Neutrophil (primary cell): ENCODE data around the gene CCNL2.
"Not testable (repeated sequence)": the region's sequence is repeated elsewhere in the genome, so short reads cannot be mapped to it uniquely, and the experiment has no call there.

Experiments used
- H3K27ac ChIP-seq: fragments of 200-600 bp; sonication (generic); 2 replicates; pipeline ENCODE4 v1.5.1; 2016; ENCODE audit warnings: mild to moderate bottlenecking, moderate library complexity
- H3K27me3 ChIP-seq: fragments of 200-600 bp; sonication (generic); 2 replicates; pipeline ENCODE4 v1.6.0; 2016; ENCODE audit warnings: mild to moderate bottlenecking
- H3K36me3 ChIP-seq: fragments of 200-600 bp; sonication (generic); 2 replicates; pipeline ENCODE4 v1.5.1; 2017
- H3K4me1 ChIP-seq, 2 experiments: fragments of 200-600 bp in 1 of 2; sonication (generic) in 1 of 2; 1 replicate in 1 of 2; 2 replicates in 1 of 2; pipeline versions ENCODE4 v1.5.1 to v1.6.1; 2013 to 2016; ENCODE audit warnings: low read depth in 1 of 2, low read length in 1 of 2, mild to moderate bottlenecking in 1 of 2, moderate library complexity in 1 of 2; ENCODE audit not compliant: control insufficient read depth in 1 of 2, insufficient read depth in 1 of 2
- H3K4me3 ChIP-seq, 2 experiments: fragments of 200-600 bp in 1 of 2; sonication (generic) in 1 of 2; 1 replicate in 1 of 2; 2 replicates in 1 of 2; pipeline ENCODE4 v1.5.1; 2013 to 2016; ENCODE audit warnings: low read depth in 1 of 2, low read length in 1 of 2, mild to moderate bottlenecking in 1 of 2, moderate library complexity in 1 of 2
- H3K9me3 ChIP-seq: fragments of 200-600 bp; sonication (generic); 2 replicates; pipeline ENCODE4 v1.5.1; 2016
- CTCF ChIP-seq: fragments of 200-600 bp; sonication (generic); IDR thresholded peaks from 2 replicates; pipeline ENCODE4 v1.5.1; 2016; ENCODE audit warnings: antibody characterized with exemption

The CCNL2 gene

DNA sequence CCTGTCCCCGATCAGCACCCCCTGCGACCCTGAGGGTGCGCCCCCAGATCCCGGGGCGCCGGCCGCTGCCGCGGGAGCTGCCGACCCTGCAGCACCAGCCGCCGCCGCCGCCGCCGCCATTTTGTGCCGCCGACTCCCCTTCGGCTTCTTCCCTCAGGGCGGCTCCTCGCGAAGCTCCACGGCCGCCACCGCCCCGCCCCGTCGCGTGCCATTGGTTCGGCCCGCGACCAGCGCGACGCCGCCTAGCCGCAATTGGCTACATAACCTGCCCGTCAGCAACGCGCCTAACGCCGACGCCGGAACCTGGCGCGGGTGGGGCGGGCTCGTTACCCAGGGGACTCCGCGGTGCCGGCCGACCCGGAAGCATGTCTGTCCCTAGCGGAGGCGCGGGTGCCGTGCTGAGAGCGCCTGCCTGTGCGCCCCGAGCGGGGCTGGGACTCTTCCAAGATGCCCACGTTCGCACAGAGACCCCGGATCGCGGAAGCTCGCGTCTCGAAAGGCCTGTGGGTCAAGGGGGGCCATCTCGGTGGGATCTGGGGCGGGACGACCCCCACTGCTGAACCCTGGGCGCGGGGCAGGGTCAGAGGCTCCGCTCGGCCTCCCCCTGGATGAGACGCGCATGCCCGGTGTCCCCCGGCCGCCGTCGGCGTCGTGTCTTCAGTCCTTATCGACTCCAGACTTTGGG, at the start of gene CCNL2:
Gene CCNL2 (minus strand): TSS at position 149 of the 685 bp plus-strand sequence. CDS start 29 bp downstream, at position 120.
- Histone ChIP-seq H3K4me3 (peak within 1 kb of the TSS; percentile 79 to 80), H3K27me3 (no peaks in the 10 kb centered on the region), H3K36me3 (peaks cover 66% of the 10 kb centered on the region), H3K4me1 (peaks cover 28 to 30% of the 10 kb centered on the region in 2 experiments), H3K27ac (peak within 1 kb of the TSS; percentile 89), H3K9me3 (no peaks in the 10 kb centered on the region)
- peak; percentile 89 for TF ChIP-seq CTCF

DNA sequence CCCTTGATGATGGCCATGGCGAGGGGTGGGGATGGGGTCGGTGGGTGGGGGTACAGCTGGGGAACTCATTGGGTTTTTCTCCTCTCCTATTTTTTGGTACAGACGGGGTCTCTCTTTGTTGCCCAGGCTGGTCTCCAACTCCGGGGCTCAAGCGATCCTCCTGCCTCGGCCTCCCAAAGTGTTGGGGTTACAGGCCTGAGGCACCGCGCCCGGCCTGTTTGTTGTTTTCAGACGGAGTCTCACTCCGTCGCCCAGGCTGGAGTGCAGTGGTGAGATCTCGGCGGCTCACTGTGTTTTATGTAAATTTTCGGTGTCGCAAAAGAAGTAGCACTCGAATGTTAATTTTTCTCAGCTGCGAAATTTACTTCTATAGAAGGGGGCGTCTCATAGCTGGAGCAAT, 47.5 kb upstream of the CCNL2 start:
- H3K9me3 ChIP-seq, H3K36me3 ChIP-seq: not testable (repeated sequence)

DNA sequence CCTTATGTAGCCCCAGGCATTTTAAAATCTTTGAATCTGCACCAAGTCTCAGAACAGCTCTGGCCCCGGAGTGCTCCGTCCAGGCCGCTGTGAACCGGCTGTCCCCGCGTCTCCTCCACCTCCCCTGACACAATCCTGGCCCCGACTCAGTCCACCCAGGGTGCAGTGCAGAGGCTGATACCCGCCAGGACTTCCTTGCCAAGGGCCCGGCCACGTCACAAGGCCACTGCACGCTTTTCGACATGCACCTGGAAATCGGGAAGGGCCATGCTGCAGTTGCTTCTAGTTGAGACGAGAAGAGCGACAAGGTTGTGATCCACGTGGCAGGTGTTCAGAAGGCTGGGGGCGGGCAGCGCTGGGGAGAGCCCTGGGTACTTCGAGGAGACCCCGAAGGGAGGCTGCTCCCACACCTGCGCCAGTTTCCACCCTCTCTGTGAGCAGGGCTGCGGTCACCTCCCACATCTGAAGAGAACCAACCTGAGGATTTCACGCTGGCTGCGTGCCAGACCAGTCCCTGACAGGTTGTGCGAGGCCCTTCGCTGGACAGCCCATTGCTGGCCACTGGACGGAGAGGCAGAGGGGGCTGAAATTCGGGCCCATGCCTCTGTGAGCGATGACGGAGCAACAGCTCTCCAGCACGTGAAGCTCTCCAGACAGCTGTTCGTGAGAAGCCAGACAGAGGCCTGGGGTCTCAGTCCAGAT, 43.1 kb upstream of the CCNL2 start:
- no peak for TF ChIP-seq CTCF
- H3K4me1 ChIP-seq = no peaks in the 10 kb centered on the region
- no peaks in the 10 kb centered on the region for H3K9me3 ChIP-seq
- H3K4me3 ChIP-seq = no peak overlapping the region
- no peak overlapping the region for H3K27ac ChIP-seq
- H3K36me3 ChIP-seq = no peaks in the 10 kb centered on the region
- peaks cover 22% of the 10 kb centered on the region for H3K27me3 ChIP-seq

More for the DNA sequence above, 47.5 kb upstream of the CCNL2 start:
- not testable (repeated sequence) for H3K4me3 ChIP-seq, H3K27ac ChIP-seq, H3K4me1 ChIP-seq, H3K27me3 ChIP-seq

- H3K27ac ChIP-seq = no peak overlapping the region
- H3K36me3 ChIP-seq = no peaks in the 10 kb centered on the region
- no peak overlapping the region for H3K4me3 ChIP-seq
- peaks cover 2% of the 10 kb centered on the region in 2 experiments for H3K4me1 ChIP-seq
- peaks cover 32% of the 10 kb centered on the region for H3K27me3 ChIP-seq
- peak; percentile 66 for TF ChIP-seq CTCF
- H3K9me3 ChIP-seq = no peaks in the 10 kb centered on the region
Measured at GRCh38 chr1:1441002-1441888, 42.1 kb upstream of the CCNL2 start.

DNA sequence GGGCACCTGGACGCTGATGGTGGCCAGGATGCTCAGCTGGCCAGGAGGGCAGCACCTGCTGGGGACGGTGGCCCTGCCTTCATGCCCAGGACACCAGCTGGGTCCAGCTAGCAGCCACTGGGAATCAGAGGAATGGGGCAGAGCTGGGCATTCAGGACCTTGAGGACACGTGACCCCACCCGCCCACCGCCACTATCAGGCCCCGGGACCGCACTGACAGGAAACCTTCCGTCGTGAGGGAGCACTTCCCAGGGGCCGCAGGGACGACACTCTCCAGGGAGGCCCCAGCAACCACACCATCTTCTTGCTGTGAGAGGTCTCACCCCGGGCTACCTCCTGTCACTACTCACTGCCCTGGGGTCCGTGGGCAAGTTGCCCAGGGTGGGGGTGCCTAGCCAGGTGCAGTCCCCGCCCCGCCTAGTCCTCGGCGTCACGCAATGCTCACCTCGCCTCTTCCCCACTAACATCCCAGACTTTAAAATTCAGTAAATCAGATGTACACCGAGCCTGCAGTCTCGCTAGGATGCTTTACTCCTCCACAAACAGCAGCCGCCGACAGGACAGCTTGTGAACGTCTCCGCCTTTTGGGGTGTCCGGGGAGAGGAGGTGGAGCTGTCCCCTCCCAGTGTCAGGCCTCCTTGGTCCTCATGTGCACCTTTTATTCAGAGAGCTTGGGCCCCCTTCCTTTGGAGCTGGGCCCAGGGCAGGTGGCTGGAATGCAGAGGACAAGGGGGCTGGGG, 41.3 kb upstream of the CCNL2 start:
- no peak for TF ChIP-seq CTCF
- Histone ChIP-seq H3K4me1 (peaks cover 6 to 7% of the 10 kb centered on the region in 2 experiments), H3K36me3 (no peaks in the 10 kb centered on the region), H3K27me3 (peaks cover 40% of the 10 kb centered on the region), H3K4me3 (no peak overlapping the region), H3K9me3 (no peaks in the 10 kb centered on the region), H3K27ac (no peak overlapping the region)
